A549 (cell line): ENCODE results near the gene PLEKHF1. TPM values are rescaled to one million over a fixed set of nuclear protein-coding genes. Genes with fewer than 3 reads are reported as not detected.

Source experiments
- ATAC-seq, 2 experiments: fragments of 200-7000 bp in 1 of 2; fragments of >200 bp in 1 of 2; cut with Nextera tagmentation in 1 of 2; cut with Tn5 transposase in 1 of 2; 3 replicates each; pipeline versions ENCODE4 v1.8.0 to v1.9.1; 2018 to 2020; ENCODE audit warnings: mild to moderate bottlenecking in 1 of 2, moderate library complexity in 1 of 2
- CTCF ChIA-PET: fragments of 300-600 bp; sonication (Branson Sonifier 250); formaldehyde crosslinking; extraction: SDS; loops from one replicate; lab custom pipeline; 2021; ENCODE audit warnings: antibody characterized with exemption, inconsistent platforms; lab: Yijun Ruan, JAX
- POLR2A ChIA-PET: fragments of 350-600 bp; formaldehyde crosslinking; extraction: SDS; loops from one replicate; lab custom pipeline; 2021; ENCODE audit warnings: antibody characterized with exemption, inconsistent platforms; lab: Yijun Ruan, JAX
- DNase-seq, 2 experiments: peaks; one replicate each; pipeline versions ENCODE4 v3.0.0 to v3.0.0-alpha.2; 2011 to 2016; ENCODE audit warnings: low read depth in 1 of 2, low spot score in 1 of 2
- FAIRE-seq: peaks from 2 replicates; lab custom pipeline; 2011; peaks lifted over from hg19 to GRCh38; lab: Jason Lieb, UNC
- H3K27ac ChIP-seq, 2 experiments: fragments of >200 bp; sonication (Bioruptor Twin); formaldehyde crosslinking; 3 replicates each; pipeline ENCODE4 v1.5.1; 2016 to 2017
- H3K4me1 ChIP-seq: fragments of >200 bp; sonication (Bioruptor Twin); formaldehyde crosslinking; 3 replicates; pipeline ENCODE4 v1.6.1; 2016
- H3K4me2 ChIP-seq: fragments of >200 bp; sonication (Bioruptor Twin); formaldehyde crosslinking; 3 replicates; pipeline ENCODE4 v1.6.1; 2016
- H3K4me3 ChIP-seq: fragments of >200 bp; sonication (Bioruptor Twin); formaldehyde crosslinking; 3 replicates; pipeline ENCODE4 v1.5.1; 2016
- H3K9me3 ChIP-seq: fragments of >200 bp; sonication (Bioruptor Twin); formaldehyde crosslinking; 3 replicates; pipeline ENCODE4 v1.6.1; 2016
- ATOH8 ChIP-seq: fragments of 250-450 bp; sonication (Bioruptor Pico); IDR thresholded peaks from 2 replicates; pipeline ENCODE4 v1.5.0; 2020; ENCODE audit warnings: low read depth, mild to moderate bottlenecking, moderate library complexity
- BHLHE40 ChIP-seq: IDR thresholded peaks from 2 replicates; pipeline ENCODE4 v1.6.1; 2012; ENCODE audit warnings: low read depth, low read length, inconsistent platforms
- CHD2 ChIP-seq: fragments of 150-350 bp; IDR thresholded peaks from 2 replicates; pipeline ENCODE4 v1.6.1; 2014; ENCODE audit warnings: low read length; ENCODE audit not compliant: partially characterized antibody
- CHD4 ChIP-seq: fragments of 200-600 bp; sonication (generic); IDR thresholded peaks from 2 replicates; pipeline ENCODE4 v1.6.1; 2016; ENCODE audit warnings: antibody characterized with exemption, mild to moderate bottlenecking, borderline replicate concordance
- EHF ChIP-seq: fragments of 250-450 bp; sonication (Bioruptor Pico); IDR thresholded peaks from 2 replicates; pipeline ENCODE4 v1.5.0; 2020; ENCODE audit warnings: mild to moderate bottlenecking
- ELK1 ChIP-seq: fragments of 150-350 bp; IDR thresholded peaks from 2 replicates; pipeline ENCODE4 v1.6.1; 2014; ENCODE audit warnings: low read depth, mild to moderate bottlenecking, low read length
- ESRRA ChIP-seq: fragments of 150-350 bp; IDR thresholded peaks from 2 replicates; pipeline ENCODE4 v1.6.1; 2014; ENCODE audit warnings: mild to moderate bottlenecking, low read length, borderline replicate concordance
- FOSB ChIP-seq: fragments of 250-450 bp; sonication (Bioruptor Pico); IDR thresholded peaks from 2 replicates; pipeline ENCODE4 v1.5.0; 2020; ENCODE audit warnings: mild to moderate bottlenecking, moderate library complexity
- GATA3 ChIP-seq: IDR thresholded peaks from 2 replicates; pipeline ENCODE4 v1.6.1; 2012; ENCODE audit warnings: borderline replicate concordance
- HDAC2 ChIP-seq: fragments of 200-600 bp; sonication (generic); IDR thresholded peaks from 2 replicates; pipeline ENCODE4 v1.6.1; 2016
- HEYL ChIP-seq: fragments of 250-450 bp; sonication (Bioruptor Pico); IDR thresholded peaks from 2 replicates; pipeline ENCODE4 v1.8.0; 2021; ENCODE audit warnings: mild to moderate bottlenecking, moderate library complexity
- JUNB ChIP-seq: fragments of >200 bp; sonication (Bioruptor Twin); formaldehyde crosslinking; IDR thresholded peaks from 2 replicates; pipeline ENCODE4 v1.6.1; 2016
- KDM1A ChIP-seq: fragments of 200-600 bp; sonication (generic); IDR thresholded peaks from 2 replicates; pipeline ENCODE4 v1.6.1; 2016; ENCODE audit warnings: low read depth, mild to moderate bottlenecking
- KDM5A ChIP-seq: fragments of 200-600 bp; sonication (generic); IDR thresholded peaks from 2 replicates; pipeline ENCODE4 v1.6.1; 2016; ENCODE audit warnings: antibody characterized with exemption, mild to moderate bottlenecking
- MAFK ChIP-seq: fragments of 450-650 bp; IDR thresholded peaks from 2 replicates; pipeline ENCODE4 v1.6.1; 2014; ENCODE audit not compliant: partially characterized antibody
- MAX ChIP-seq: IDR thresholded peaks from 2 replicates; pipeline ENCODE4 v1.6.1; 2012
- MYC ChIP-seq: IDR thresholded peaks from 2 replicates; pipeline ENCODE4 v1.6.1; 2012; ENCODE audit warnings: mild to moderate bottlenecking, inconsistent platforms, low read length, improper control_type of control experiment, borderline replicate concordance
- NPAS2 ChIP-seq: fragments of 250-450 bp; sonication (Bioruptor Pico); IDR thresholded peaks from 2 replicates; pipeline ENCODE4 v1.8.0; 2022; ENCODE audit warnings: mild to moderate bottlenecking, moderate library complexity, borderline replicate concordance
- PBX3 ChIP-seq: IDR thresholded peaks from 2 replicates; pipeline ENCODE4 v1.6.1; 2012
- PHF8 ChIP-seq: fragments of 200-600 bp; sonication (generic); IDR thresholded peaks from 2 replicates; pipeline ENCODE4 v1.6.1; 2016; ENCODE audit warnings: low read depth, mild to moderate bottlenecking, antibody characterized with exemption, moderate library complexity, borderline replicate concordance
- POLR2AphosphoS2 ChIP-seq: conservative IDR thresholded peaks from 2 replicates; pipeline ENCODE4 v1.6.1; 2012; ENCODE audit warnings: low read length, improper control_type of control experiment, inconsistent platforms
- RCOR1 ChIP-seq: fragments of 150-350 bp; IDR thresholded peaks from 2 replicates; pipeline ENCODE4 v1.6.1; 2014; ENCODE audit warnings: antibody characterized with exemption, low read length, low read depth
- RFX5 ChIP-seq: fragments of 450-650 bp; IDR thresholded peaks from 2 replicates; pipeline ENCODE4 v1.7.1; 2014; ENCODE audit warnings: antibody characterized with exemption, mild to moderate bottlenecking, moderate library complexity
- TP53 ChIP-seq: fragments of 250-450 bp; sonication (Bioruptor Pico); IDR thresholded peaks from 2 replicates; pipeline ENCODE4 v1.5.0; 2021; ENCODE audit warnings: mild to moderate bottlenecking, moderate library complexity
- USF2 ChIP-seq: fragments of 450-650 bp; IDR thresholded peaks from 2 replicates; pipeline ENCODE4 v1.6.1; 2014; ENCODE audit warnings: antibody characterized with exemption
- ZC3H11A ChIP-seq: fragments of 450-650 bp; IDR thresholded peaks from 2 replicates; pipeline ENCODE4 v1.6.1; 2014; ENCODE audit warnings: antibody characterized with exemption, mild to moderate bottlenecking
- WGBS: methylation state at CpG from one replicate; pipeline ENCODE4 v1.1.6; 2017; ENCODE audit errors: missing lambda C conversion rate; 5-methylcytosine and 5-hydroxymethylcytosine counted together
- polyA plus RNA-seq, 4 experiments: library from polyadenylated mRNA; depleted of rRNA in 3 of 4; stranded (reverse); fragments of >200 nt; fragmentation: RNase III in 1 of 4; extraction: RNeasy Plus Mini Kit Qiagen cat#74134 plus additional on column Dnase treatment in 1 of 4; gene quantifications; 2 replicates in 3 of 4; 3 replicates in 1 of 4; pipeline ENCODE4 v1.2.3, GENCODE V29; 2011 to 2017

Gene PLEKHF1
- polyA plus RNA-seq, 2 of the 4 experiments (the other 2 are of a cell fraction) = 2.1 to 4.1 TPM

- Histone ChIP-seq H3K4me1 (no peaks in the 10 kb centered on the region), H3K4me3 (no peak overlapping the region), H3K4me2 (no peak overlapping the region), H3K27ac (no peak overlapping the region), H3K9me3 (no peaks in the 10 kb centered on the region)
- ChIA-PET POLR2A (interaction anchor here (1.7 kb wide), 1 partner anchor 18 kb away, joined by 11 read pairs; the partner anchor contains the start of gene POP4), CTCF (interaction anchor here (0.7 to 15.9 kb wide), 9 partner anchors 8 to 97 kb away, joined by 3 to 282 read pairs (median 4); partner anchors contain the start of genes C19orf12 and POP4)
- DNase-seq = no peak
- WGBS = 50% methylated on average over 6 of the region's 6 CpGs
- TF ChIP-seq PBX3 = no peak
- TF ChIP-seq KDM5A = no peak
- TF ChIP-seq KDM1A = no peak
- no peak for TF ChIP-seq MYC
- TF ChIP-seq HEYL = no peak
- TF ChIP-seq USF2 = 0 out of 2 replicates have a peak, but pooled peaks have one; percentile 42
- no peak for TF ChIP-seq POLR2AphosphoS2
- FAIRE-seq = no peak
- peak in 1 of 2 experiments; percentile 49; a peak in 3 of 6 replicates for ATAC-seq
Observed at GRCh38 chr19:29624489-29625185, 40.6 kb upstream of the PLEKHF1 start.

- ATAC-seq = no peak
Observed at GRCh38 chr19:29625186-29625651, 40.0 kb upstream of the PLEKHF1 start.

GRCh38 chr19:29626386-29626785 lies 38.9 kb upstream of the PLEKHF1 start:
- no peak overlapping the region for H3K27ac ChIP-seq
- ChIA-PET POLR2A (no interaction called here), CTCF (interaction anchor here (0.9 to 15.9 kb wide), 6 partner anchors 9 to 104 kb away, joined by 3 to 282 read pairs (median 6); partner anchors contain the start of genes C19orf12 and POP4)
- FAIRE-seq (no peak), ATAC-seq (no peak), DNase-seq (no peak)
- WGBS = 81% methylated on average over 7 of the region's 7 CpGs
- H3K4me1 ChIP-seq = no peaks in the 10 kb centered on the region
- TF ChIP-seq ESRRA (no peak), ZC3H11A (no peak), PHF8 (no peak), MAFK (no peak), CHD4 (no peak), EHF (CRISPR knock-in tag) (no peak), USF2 (no peak), FOSB (CRISPR knock-in tag) (no peak), MYC (no peak), TP53 (CRISPR knock-in tag) (no peak), JUNB (no peak), ELK1 (no peak), NPAS2 (CRISPR knock-in tag) (no peak), ATOH8 (no peak)
- H3K4me3 ChIP-seq = no peak overlapping the region
- H3K9me3 ChIP-seq = no peaks in the 10 kb centered on the region
- H3K4me2 ChIP-seq = no peak overlapping the region

More at GRCh38 chr19:29625186-29625651, 40.0 kb upstream of the PLEKHF1 start:
- TF ChIP-seq POLR2AphosphoS2 (no peak), HDAC2 (no peak), GATA3 (no peak), RFX5 (no peak), ESRRA (no peak), PHF8 (no peak), RCOR1 (no peak), CHD2 (no peak), BHLHE40 (no peak), MAX (no peak), EHF (CRISPR knock-in tag) (no peak), USF2 (no peak)
- TF ChIP-seq, all 56 proteins: peak for 0
- DNase-seq = no peak
- no peak for FAIRE-seq
- Histone ChIP-seq H3K4me2 (no peak overlapping the region), H3K27ac (no peak overlapping the region), H3K9me3 (no peaks in the 10 kb centered on the region), H3K4me3 (no peak overlapping the region), H3K4me1 (no peaks in the 10 kb centered on the region)
- ChIA-PET CTCF (interaction anchor here (1.3 to 15.9 kb wide), 6 partner anchors 8 to 90 kb away, joined by 4 to 282 read pairs (median 6); partner anchors contain the start of genes C19orf12 and POP4), POLR2A (interaction anchor here (1.7 kb wide), 1 partner anchor 19 kb away, joined by 11 read pairs; the partner anchor contains the start of gene POP4)
- 75% methylated on average over 9 of the region's 9 CpGs for WGBS
